Cerebellar nuclear complex (tissue), 1 donor: ENCODE results near the gene CHRNB1.

Experiments used
- DNase-seq, 2 experiments: peaks; one replicate each; lab custom pipeline; 2025; lab: John Stamatoyannopoulos, UW

The CHRNB1 gene

GRCh38 chr17:7437950-7438614, 6.8 kb upstream of the CHRNB1 start:
- no peak for DNase-seq

GRCh38 chr17:7438656-7439460, 6.0 kb upstream of the CHRNB1 start:
- DNase-seq: no peak

- DNase-seq: no peak
These were observed 5.3 kb upstream of the CHRNB1 start, which contains the start of gene FGF11 for GRCh38 chr17:7439462-7440112. TSS of gene FGF11 (plus strand) at chr17:7439512. CDS start at chr17:7439621, 109 bp downstream.

- DNase-seq: no peak
These were observed 4.6 kb upstream of the CHRNB1 start for GRCh38 chr17:7440113-7440833.

GRCh38 chr17:7440834-7441195, 4.0 kb upstream of the CHRNB1 start:
- no peak for DNase-seq

GRCh38 chr17:7441266-7441665, 3.6 kb upstream of the CHRNB1 start:
- DNase-seq: no peak

GRCh38 chr17:7442142-7442541, 2.7 kb upstream of the CHRNB1 start:
- DNase-seq: no peak

GRCh38 chr17:7443499-7444485, 1.1 kb upstream of the CHRNB1 start:
- DNase-seq: no peak

- no peak for DNase-seq
These were observed 733 bp downstream of the CHRNB1 start for GRCh38 chr17:7445619-7445968.

- no peak for DNase-seq
These were observed 3.6 kb downstream of the CHRNB1 start for GRCh38 chr17:7448461-7448860.

- DNase-seq: no peak
These were observed 15.2 kb downstream of the CHRNB1 start for GRCh38 chr17:7459961-7460545.

GRCh38 chr17:7460850-7461660, 16.2 kb downstream of the CHRNB1 start:
- no peak for DNase-seq

GRCh38 chr17:7462474-7463371, 17.9 kb downstream of the CHRNB1 start:
- DNase-seq: no peak

- DNase-seq: no peak
These were observed 18.5 kb downstream of the CHRNB1 start for GRCh38 chr17:7463372-7463846.

GRCh38 chr17:7464081-7464480, 19.2 kb downstream of the CHRNB1 start:
- DNase-seq: no peak

- DNase-seq: no peak
These were observed 20.9 kb downstream of the CHRNB1 start for GRCh38 chr17:7465597-7466275.

GRCh38 chr17:7466318-7466638, 21.4 kb downstream of the CHRNB1 start:
- DNase-seq: no peak

- DNase-seq: no peak
These were observed 21.9 kb downstream of the CHRNB1 start for GRCh38 chr17:7466639-7467341.
